HepG2 (cell line): Measurements from ENCODE around the gene POLR1D. TPM values are rescaled to one million over a fixed set of nuclear protein-coding genes. Genes with fewer than 3 reads are reported as not detected.

Experiments used
- CBX5 ChIP-seq: sonication (generic); formaldehyde crosslinking; IDR thresholded peaks from 2 replicates; pipeline ENCODE4 v1.4.0; 2020; ENCODE audit warnings: missing genetic modification reagents, borderline replicate concordance
- HNRNPK ChIP-seq: fragments of 200-400 bp; formaldehyde crosslinking; IDR thresholded peaks from 2 replicates; pipeline ENCODE4 v1.6.1; 2018; ENCODE audit warnings: low read length, low read depth, moderate library complexity, mild to moderate bottlenecking; ENCODE audit not compliant: poor library complexity, severe bottlenecking
- NR3C1 ChIP-seq: sonication (generic); formaldehyde crosslinking; IDR thresholded peaks from 2 replicates; pipeline ENCODE4 v1.4.0; 2020; ENCODE audit warnings: missing genetic modification reagents
- PHB2 ChIP-seq: fragments of 450-650 bp; IDR thresholded peaks from 2 replicates; pipeline ENCODE4 v1.6.1; 2018; ENCODE audit not compliant: partially characterized antibody
- ZNF253 ChIP-seq: sonication (generic); formaldehyde crosslinking; IDR thresholded peaks from 2 replicates; pipeline ENCODE4 v1.8.0; 2022; ENCODE audit warnings: mild to moderate bottlenecking, missing genetic modification reagents, borderline replicate concordance
- ZNF446 ChIP-seq: sonication (generic); formaldehyde crosslinking; IDR thresholded peaks from 2 replicates; pipeline ENCODE4 v1.5.0; 2020; ENCODE audit warnings: mild to moderate bottlenecking, missing genetic modification reagents
- ZNF614 ChIP-seq: IDR thresholded peaks from 2 replicates; pipeline ENCODE4 v1.6.1; 2018; ENCODE audit warnings: missing biosample characterization, missing genetic modification reagents, inconsistent platforms, borderline replicate concordance
- polyA plus RNA-seq, 8 experiments: library from polyadenylated mRNA; depleted of rRNA in 3 of 8; stranded (reverse) in 7 of 8; unstranded in 1 of 8; fragments of >200 nt; fragmentation: Illumina TruSeq in 4 of 8; extraction: Trizol in 4 of 8; gene quantifications; 2 replicates each; pipeline versions ENCODE4 v1.2.1 to v1.2.3, GENCODE V29; 2011 to 2016; ENCODE audit warnings: low read depth in 4 of 8, missing spikeins in 1 of 8, mixed read lengths in 1 of 8; ENCODE audit not compliant: insufficient read depth in 1 of 8
- total RNA-seq, 5 experiments: library from RNA; depleted of rRNA; stranded (reverse); fragments of >200 nt; fragmentation: Illumina TruSeq; extraction: Trizol; gene quantifications; 2 replicates each; pipeline ENCODE4 v1.2.3, GENCODE V29; 2016; ENCODE audit warnings: low read depth in 1 of 5
- TF ChIP-seq, protein P1 (sequence below), 2 experiments: sonication (generic) in 1 of 2; formaldehyde crosslinking in 1 of 2; IDR thresholded peaks; 2 replicates each; pipeline versions ENCODE4 v1.6.1 to v1.9.0; 2014 to 2022; ENCODE audit warnings: antibody characterized with exemption in 1 of 2, borderline replicate concordance in 1 of 2, inconsistent platforms in 1 of 2, low read depth in 1 of 2, missing genetic modification reagents in 1 of 2
- TF ChIP-seq, protein P2 (sequence below): IDR thresholded peaks from 2 replicates; pipeline ENCODE4 v1.6.1; 2016; ENCODE audit warnings: control low read depth
- TF ChIP-seq, protein P3 (sequence below): sonication (generic); formaldehyde crosslinking; IDR thresholded peaks from 2 replicates; pipeline ENCODE4 v1.5.0; 2020; ENCODE audit warnings: missing genetic modification reagents

The POLR1D gene
- total and polyA plus RNA-seq, 2 of the 13 experiments (the other 11 are each of a cell fraction or from before 2014, with no cell fraction given): 183 to 490 TPM

DNA sequence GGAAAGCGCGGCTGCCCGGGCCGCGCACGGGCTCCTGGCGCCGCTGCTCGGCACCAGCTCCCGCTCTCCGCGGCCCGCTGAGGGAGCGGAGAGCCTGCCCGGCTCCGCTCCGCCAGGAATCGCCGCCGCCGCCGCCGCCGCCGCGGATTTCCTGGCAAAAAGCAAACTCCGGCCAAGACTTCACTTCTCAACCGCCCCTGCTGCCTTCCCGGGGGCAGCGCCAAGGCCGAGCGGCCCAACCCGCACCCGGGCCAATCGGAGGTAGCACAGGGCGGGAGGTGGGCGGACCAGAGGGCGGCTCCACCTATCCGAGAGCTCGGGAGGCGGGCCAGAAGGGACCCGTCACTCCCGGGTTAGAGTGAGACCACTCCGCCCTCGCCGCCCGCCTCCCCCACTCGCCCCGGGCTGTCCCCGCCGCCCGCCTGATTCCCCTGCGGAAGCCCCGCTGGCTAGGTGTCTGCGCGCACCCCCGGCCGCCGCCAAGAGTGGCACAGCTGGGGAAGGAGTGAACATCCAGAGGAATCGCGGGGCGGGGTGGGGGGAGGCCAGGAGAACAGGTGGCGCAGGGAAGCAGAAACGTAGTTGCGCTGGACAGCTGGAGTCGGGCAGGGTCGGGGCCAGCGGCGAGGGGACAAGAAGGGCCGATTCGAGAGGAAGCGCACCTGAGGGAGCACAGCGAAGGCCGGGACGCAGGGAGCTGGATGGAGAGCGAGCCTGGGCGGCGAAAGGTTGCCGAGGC is 1.1 kb upstream of the POLR1D start, which contains the start of gene LNX2 (continued):
- TF ChIP-seq, protein P1, sequence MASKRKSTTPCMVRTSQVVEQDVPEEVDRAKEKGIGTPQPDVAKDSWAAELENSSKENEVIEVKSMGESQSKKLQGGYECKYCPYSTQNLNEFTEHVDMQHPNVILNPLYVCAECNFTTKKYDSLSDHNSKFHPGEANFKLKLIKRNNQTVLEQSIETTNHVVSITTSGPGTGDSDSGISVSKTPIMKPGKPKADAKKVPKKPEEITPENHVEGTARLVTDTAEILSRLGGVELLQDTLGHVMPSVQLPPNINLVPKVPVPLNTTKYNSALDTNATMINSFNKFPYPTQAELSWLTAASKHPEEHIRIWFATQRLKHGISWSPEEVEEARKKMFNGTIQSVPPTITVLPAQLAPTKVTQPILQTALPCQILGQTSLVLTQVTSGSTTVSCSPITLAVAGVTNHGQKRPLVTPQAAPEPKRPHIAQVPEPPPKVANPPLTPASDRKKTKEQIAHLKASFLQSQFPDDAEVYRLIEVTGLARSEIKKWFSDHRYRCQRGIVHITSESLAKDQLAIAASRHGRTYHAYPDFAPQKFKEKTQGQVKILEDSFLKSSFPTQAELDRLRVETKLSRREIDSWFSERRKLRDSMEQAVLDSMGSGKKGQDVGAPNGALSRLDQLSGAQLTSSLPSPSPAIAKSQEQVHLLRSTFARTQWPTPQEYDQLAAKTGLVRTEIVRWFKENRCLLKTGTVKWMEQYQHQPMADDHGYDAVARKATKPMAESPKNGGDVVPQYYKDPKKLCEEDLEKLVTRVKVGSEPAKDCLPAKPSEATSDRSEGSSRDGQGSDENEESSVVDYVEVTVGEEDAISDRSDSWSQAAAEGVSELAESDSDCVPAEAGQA (IDR thresholded peaks at IDR 0.05; ENCODE audit: low read depth): no peak
- TF ChIP-seq, protein P1 (CRISPR knock-in tag; IDR thresholded peaks at IDR 0.05; ENCODE audit: borderline replicate concordance): no peak
- no peak for TF ChIP-seq NR3C1 (CRISPR knock-in tag)
- TF ChIP-seq CBX5 (CRISPR knock-in tag): no peak
- TF ChIP-seq, protein P2, sequence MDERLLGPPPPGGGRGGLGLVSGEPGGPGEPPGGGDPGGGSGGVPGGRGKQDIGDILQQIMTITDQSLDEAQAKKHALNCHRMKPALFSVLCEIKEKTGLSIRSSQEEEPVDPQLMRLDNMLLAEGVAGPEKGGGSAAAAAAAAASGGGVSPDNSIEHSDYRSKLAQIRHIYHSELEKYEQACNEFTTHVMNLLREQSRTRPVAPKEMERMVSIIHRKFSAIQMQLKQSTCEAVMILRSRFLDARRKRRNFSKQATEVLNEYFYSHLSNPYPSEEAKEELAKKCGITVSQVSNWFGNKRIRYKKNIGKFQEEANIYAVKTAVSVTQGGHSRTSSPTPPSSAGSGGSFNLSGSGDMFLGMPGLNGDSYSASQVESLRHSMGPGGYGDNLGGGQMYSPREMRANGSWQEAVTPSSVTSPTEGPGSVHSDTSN: no peak
- TF ChIP-seq HNRNPK: peak; percentile 53
- TF ChIP-seq ZNF253: no peak
- no peak for TF ChIP-seq ZNF446 (CRISPR knock-in tag)
- no peak for TF ChIP-seq PHB2
- TF ChIP-seq, protein P3, sequence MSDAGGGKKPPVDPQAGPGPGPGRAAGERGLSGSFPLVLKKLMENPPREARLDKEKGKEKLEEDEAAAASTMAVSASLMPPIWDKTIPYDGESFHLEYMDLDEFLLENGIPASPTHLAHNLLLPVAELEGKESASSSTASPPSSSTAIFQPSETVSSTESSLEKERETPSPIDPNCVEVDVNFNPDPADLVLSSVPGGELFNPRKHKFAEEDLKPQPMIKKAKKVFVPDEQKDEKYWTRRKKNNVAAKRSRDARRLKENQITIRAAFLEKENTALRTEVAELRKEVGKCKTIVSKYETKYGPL (CRISPR knock-in tag): no peak
- no peak for TF ChIP-seq ZNF614 (CRISPR knock-in tag)
